ENCODE measurements around the gene CD177. TPM values are rescaled to one million over a fixed set of nuclear protein-coding genes. Genes with fewer than 3 reads are reported as not detected.
"Not testable (repeated sequence)": the region's sequence is repeated elsewhere in the genome, so short reads cannot be mapped to it uniquely, and the experiment has no call there.

Gene CD177
- total RNA-seq, 1 experiment from 2014 or later, result 2.0 TPM

DNA sequence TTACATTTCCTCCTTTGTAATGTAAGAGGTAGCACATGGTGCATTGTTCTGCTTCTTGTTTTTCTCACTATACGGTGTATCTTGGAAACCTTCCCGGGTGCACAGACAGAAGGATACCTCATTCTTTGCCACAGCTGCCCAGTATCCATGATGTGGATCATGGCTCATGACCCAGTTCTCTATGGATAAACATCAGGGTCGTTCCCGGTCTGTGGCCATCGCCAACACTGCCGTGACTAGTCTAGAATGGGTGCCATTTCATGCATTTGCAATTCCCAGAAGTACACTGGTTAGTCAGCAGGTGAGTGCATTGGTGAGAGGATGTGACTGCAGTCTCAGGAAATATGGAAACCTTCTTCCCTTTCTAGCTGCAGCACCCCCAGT is 38.1 kb downstream of the CD177 start:
- DNase-seq (ENCODE audit: low spot score); ATAC-seq; H3K36me3 Mint-ChIP-seq; H3K9me3 Mint-ChIP-seq; H3K4me3 Mint-ChIP-seq; H3K27me3 Mint-ChIP-seq (ENCODE audit: low read depth); CTCF ChIA-PET; POLR2A ChIA-PET; H3K27ac Mint-ChIP-seq: not testable (repeated sequence)
- peaks cover 11% of the 10 kb centered on the region for H3K4me1 Mint-ChIP-seq

DNA sequence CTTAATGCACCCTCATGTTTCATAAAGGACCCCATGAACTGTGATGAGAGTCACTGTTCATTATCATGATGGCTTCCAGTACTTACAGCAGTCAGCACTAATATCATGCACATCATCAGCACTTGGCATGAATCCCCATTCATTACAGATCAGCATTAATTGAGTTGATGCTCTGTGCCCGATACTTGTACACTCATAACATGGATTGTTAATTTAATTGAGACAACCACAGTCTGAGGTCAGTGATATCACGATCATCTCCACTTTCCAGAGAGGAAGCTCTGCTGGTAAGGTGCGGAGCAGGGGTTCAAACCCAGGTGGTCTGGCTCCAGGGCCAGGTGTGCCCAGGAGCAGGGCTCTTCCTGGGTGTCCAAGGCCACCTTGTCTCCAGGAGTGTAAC is 40.0 kb downstream of the CD177 start:
- H3K27ac Mint-ChIP-seq; POLR2A ChIA-PET; H3K4me3 Mint-ChIP-seq; H3K9me3 Mint-ChIP-seq; CTCF ChIA-PET; DNase-seq (ENCODE audit: low spot score); H3K27me3 Mint-ChIP-seq (ENCODE audit: low read depth); H3K36me3 Mint-ChIP-seq; ATAC-seq; H3K4me1 Mint-ChIP-seq: not testable (repeated sequence)

GRCh38 chr19:43395561-43395960 is 42.1 kb downstream of the CD177 start:
- ChIA-PET CTCF (interaction anchor here (1.4 kb wide), 1 partner anchor 30 kb away, joined by 4 read pairs; no protein-coding TSS in a partner anchor), POLR2A (no interaction called here)
- Mint-ChIP-seq H3K4me3 (no peak overlapping the region), H3K9me3 (peaks cover 3% of the 10 kb centered on the region; the same call in 1 of the 2 replicates), H3K27ac (no peak overlapping the region), H3K27me3 (ENCODE audit: low read depth) (no peaks in the 10 kb centered on the region), H3K4me1 (no peaks in the 10 kb centered on the region), H3K36me3 (no peaks in the 10 kb centered on the region)
- TF ChIP-seq, protein P1, sequence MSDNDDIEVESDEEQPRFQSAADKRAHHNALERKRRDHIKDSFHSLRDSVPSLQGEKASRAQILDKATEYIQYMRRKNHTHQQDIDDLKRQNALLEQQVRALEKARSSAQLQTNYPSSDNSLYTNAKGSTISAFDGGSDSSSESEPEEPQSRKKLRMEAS (CRISPR knock-in tag; IDR thresholded peaks at IDR 0.05), result no peak
- TF ChIP-seq, protein P2, sequence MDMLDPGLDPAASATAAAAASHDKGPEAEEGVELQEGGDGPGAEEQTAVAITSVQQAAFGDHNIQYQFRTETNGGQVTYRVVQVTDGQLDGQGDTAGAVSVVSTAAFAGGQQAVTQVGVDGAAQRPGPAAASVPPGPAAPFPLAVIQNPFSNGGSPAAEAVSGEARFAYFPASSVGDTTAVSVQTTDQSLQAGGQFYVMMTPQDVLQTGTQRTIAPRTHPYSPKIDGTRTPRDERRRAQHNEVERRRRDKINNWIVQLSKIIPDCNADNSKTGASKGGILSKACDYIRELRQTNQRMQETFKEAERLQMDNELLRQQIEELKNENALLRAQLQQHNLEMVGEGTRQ (CRISPR knock-in tag; IDR thresholded peaks at IDR 0.05), result no peak
- TF ChIP-seq TP53 (CRISPR knock-in tag; IDR thresholded peaks at IDR 0.05) (no peak), TEAD1 (CRISPR knock-in tag; IDR thresholded peaks at IDR 0.05) (no peak), CTCF (IDR thresholded peaks at IDR 0.05) (no peak)
- TF ChIP-seq, protein P3, sequence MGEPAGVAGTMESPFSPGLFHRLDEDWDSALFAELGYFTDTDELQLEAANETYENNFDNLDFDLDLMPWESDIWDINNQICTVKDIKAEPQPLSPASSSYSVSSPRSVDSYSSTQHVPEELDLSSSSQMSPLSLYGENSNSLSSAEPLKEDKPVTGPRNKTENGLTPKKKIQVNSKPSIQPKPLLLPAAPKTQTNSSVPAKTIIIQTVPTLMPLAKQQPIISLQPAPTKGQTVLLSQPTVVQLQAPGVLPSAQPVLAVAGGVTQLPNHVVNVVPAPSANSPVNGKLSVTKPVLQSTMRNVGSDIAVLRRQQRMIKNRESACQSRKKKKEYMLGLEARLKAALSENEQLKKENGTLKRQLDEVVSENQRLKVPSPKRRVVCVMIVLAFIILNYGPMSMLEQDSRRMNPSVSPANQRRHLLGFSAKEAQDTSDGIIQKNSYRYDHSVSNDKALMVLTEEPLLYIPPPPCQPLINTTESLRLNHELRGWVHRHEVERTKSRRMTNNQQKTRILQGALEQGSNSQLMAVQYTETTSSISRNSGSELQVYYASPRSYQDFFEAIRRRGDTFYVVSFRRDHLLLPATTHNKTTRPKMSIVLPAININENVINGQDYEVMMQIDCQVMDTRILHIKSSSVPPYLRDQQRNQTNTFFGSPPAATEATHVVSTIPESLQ (CRISPR knock-in tag; IDR thresholded peaks at IDR 0.05), result no peak
- TF ChIP-seq, protein P4, sequence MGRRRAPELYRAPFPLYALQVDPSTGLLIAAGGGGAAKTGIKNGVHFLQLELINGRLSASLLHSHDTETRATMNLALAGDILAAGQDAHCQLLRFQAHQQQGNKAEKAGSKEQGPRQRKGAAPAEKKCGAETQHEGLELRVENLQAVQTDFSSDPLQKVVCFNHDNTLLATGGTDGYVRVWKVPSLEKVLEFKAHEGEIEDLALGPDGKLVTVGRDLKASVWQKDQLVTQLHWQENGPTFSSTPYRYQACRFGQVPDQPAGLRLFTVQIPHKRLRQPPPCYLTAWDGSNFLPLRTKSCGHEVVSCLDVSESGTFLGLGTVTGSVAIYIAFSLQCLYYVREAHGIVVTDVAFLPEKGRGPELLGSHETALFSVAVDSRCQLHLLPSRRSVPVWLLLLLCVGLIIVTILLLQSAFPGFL (CRISPR knock-in tag; IDR thresholded peaks at IDR 0.05; ENCODE audit: borderline replicate concordance), result no peak
- ATAC-seq (no peak), DNase-seq (ENCODE audit: low spot score) (no peak)

- H3K36me3 Mint-ChIP-seq, result no peaks in the 10 kb centered on the region
- H3K27ac Mint-ChIP-seq, result no peak overlapping the region
- ATAC-seq, result no peak
- ChIA-PET POLR2A (no interaction called here), CTCF (no interaction called here)
- H3K9me3 Mint-ChIP-seq, result peaks cover 4% of the 10 kb centered on the region
- H3K4me1 Mint-ChIP-seq, result peaks cover 11% of the 10 kb centered on the region
- H3K27me3 Mint-ChIP-seq (ENCODE audit: low read depth), result no peaks in the 10 kb centered on the region
- no peak for DNase-seq (ENCODE audit: low spot score)
- no peak overlapping the region for H3K4me3 Mint-ChIP-seq
- TF ChIP-seq, protein P5, sequence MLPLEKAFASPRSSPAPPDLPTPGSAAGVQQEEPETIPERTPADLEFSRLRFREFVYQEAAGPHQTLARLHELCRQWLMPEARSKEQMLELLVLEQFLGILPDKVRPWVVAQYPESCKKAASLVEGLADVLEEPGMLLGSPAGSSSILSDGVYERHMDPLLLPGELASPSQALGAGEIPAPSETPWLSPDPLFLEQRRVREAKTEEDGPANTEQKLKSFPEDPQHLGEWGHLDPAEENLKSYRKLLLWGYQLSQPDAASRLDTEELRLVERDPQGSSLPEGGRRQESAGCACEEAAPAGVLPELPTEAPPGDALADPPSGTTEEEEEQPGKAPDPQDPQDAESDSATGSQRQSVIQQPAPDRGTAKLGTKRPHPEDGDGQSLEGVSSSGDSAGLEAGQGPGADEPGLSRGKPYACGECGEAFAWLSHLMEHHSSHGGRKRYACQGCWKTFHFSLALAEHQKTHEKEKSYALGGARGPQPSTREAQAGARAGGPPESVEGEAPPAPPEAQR (CRISPR knock-in tag; IDR thresholded peaks at IDR 0.05), result no peak
- TF ChIP-seq GRHL2 (CRISPR knock-in tag; IDR thresholded peaks at IDR 0.05; ENCODE audit: insufficient replicate concordance, severe bottlenecking), result no peak
- no peak for TF ChIP-seq TEAD4 (CRISPR knock-in tag; IDR thresholded peaks at IDR 0.05)
- TF ChIP-seq RELA (CRISPR knock-in tag; IDR thresholded peaks at IDR 0.05; ENCODE audit: borderline replicate concordance), result no peak
- TF ChIP-seq SP1 (CRISPR knock-in tag; conservative IDR thresholded peaks at IDR 0.05), result no peak
- TF ChIP-seq, protein P6, sequence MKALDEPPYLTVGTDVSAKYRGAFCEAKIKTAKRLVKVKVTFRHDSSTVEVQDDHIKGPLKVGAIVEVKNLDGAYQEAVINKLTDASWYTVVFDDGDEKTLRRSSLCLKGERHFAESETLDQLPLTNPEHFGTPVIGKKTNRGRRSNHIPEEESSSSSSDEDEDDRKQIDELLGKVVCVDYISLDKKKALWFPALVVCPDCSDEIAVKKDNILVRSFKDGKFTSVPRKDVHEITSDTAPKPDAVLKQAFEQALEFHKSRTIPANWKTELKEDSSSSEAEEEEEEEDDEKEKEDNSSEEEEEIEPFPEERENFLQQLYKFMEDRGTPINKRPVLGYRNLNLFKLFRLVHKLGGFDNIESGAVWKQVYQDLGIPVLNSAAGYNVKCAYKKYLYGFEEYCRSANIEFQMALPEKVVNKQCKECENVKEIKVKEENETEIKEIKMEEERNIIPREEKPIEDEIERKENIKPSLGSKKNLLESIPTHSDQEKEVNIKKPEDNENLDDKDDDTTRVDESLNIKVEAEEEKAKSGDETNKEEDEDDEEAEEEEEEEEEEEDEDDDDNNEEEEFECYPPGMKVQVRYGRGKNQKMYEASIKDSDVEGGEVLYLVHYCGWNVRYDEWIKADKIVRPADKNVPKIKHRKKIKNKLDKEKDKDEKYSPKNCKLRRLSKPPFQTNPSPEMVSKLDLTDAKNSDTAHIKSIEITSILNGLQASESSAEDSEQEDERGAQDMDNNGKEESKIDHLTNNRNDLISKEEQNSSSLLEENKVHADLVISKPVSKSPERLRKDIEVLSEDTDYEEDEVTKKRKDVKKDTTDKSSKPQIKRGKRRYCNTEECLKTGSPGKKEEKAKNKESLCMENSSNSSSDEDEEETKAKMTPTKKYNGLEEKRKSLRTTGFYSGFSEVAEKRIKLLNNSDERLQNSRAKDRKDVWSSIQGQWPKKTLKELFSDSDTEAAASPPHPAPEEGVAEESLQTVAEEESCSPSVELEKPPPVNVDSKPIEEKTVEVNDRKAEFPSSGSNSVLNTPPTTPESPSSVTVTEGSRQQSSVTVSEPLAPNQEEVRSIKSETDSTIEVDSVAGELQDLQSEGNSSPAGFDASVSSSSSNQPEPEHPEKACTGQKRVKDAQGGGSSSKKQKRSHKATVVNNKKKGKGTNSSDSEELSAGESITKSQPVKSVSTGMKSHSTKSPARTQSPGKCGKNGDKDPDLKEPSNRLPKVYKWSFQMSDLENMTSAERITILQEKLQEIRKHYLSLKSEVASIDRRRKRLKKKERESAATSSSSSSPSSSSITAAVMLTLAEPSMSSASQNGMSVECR (CRISPR knock-in tag; IDR thresholded peaks at IDR 0.05; ENCODE audit: borderline replicate concordance), result no peak
- TF ChIP-seq EMX1 (CRISPR knock-in tag; IDR thresholded peaks at IDR 0.05), result no peak
- no peak for TF ChIP-seq NR1H2 (CRISPR knock-in tag; IDR thresholded peaks at IDR 0.05)
- no peak for TF ChIP-seq NR3C1 (CRISPR knock-in tag; conservative IDR thresholded peaks at IDR 0.05; ENCODE audit: low read depth)
These were observed 52.8 kb downstream of the CD177 start for GRCh38 chr19:43406297-43406696.
